GM19240 (cell line): Measurements from ENCODE around the gene PLCG2.
"Not testable (repeated sequence)": the region's sequence is repeated elsewhere in the genome, so short reads cannot be mapped to it uniquely, and the experiment has no call there.

ENCODE experiments used
- DNase-seq: peaks from one replicate; pipeline ENCODE4 v3.0.0; 2011; ENCODE audit warnings: low spot score; ENCODE audit not compliant: insufficient read length

The PLCG2 gene

GRCh38 chr16:81754858-81755257 is 24.2 kb upstream of the PLCG2 start:
- DNase-seq: no peak

GRCh38 chr16:81755915-81756614 is 23.0 kb upstream of the PLCG2 start:
- DNase-seq: no peak

- no peak for DNase-seq
These were observed 22.3 kb upstream of the PLCG2 start for GRCh38 chr16:81756615-81757356.

GRCh38 chr16:81758376-81758775 is 20.7 kb upstream of the PLCG2 start:
- no peak for DNase-seq

GRCh38 chr16:81762322-81762721 is 16.8 kb upstream of the PLCG2 start:
- DNase-seq: not testable (repeated sequence)

- DNase-seq: no peak
These were observed 13.8 kb upstream of the PLCG2 start for GRCh38 chr16:81765111-81765919.

- DNase-seq: no peak
These were observed 13.1 kb upstream of the PLCG2 start for GRCh38 chr16:81765969-81766368.

GRCh38 chr16:81767987-81768592 is 11.0 kb upstream of the PLCG2 start:
- DNase-seq: no peak

GRCh38 chr16:81770008-81770407 is 9.1 kb upstream of the PLCG2 start:
- no peak for DNase-seq

- DNase-seq: peak; percentile 19
These were observed 4.7 kb upstream of the PLCG2 start for GRCh38 chr16:81774348-81774747.

- no peak for DNase-seq
These were observed 3.5 kb upstream of the PLCG2 start for GRCh38 chr16:81775570-81775969.

- no peak for DNase-seq
These were observed 860 bp upstream of the PLCG2 start for GRCh38 chr16:81778231-81778630.

GRCh38 chr16:81779536-81780320 is 637 bp downstream of the PLCG2 start:
- no peak for DNase-seq

- DNase-seq: no peak
These were observed 1.3 kb downstream of the PLCG2 start for GRCh38 chr16:81780350-81780749.

GRCh38 chr16:81782236-81782635 is 3.1 kb downstream of the PLCG2 start:
- no peak for DNase-seq

- no peak for DNase-seq
These were observed 5.1 kb downstream of the PLCG2 start for GRCh38 chr16:81784072-81784795.

GRCh38 chr16:81785138-81785924 is 6.2 kb downstream of the PLCG2 start:
- DNase-seq: no peak

- no peak for DNase-seq
These were observed 7.2 kb downstream of the PLCG2 start for GRCh38 chr16:81786321-81786720.

- DNase-seq: no peak
These were observed 7.8 kb downstream of the PLCG2 start for GRCh38 chr16:81786868-81787267.
